Panc1 (cell line): Measurements from ENCODE around the gene MYPN. TPM values are rescaled to one million over a fixed set of nuclear protein-coding genes. Genes with fewer than 3 reads are reported as not detected.

Source experiments
- ATAC-seq: fragments of 200-7000 bp; cut with Tn5 transposase; 2 replicates; pipeline ENCODE4 v1.9.1; 2020; ENCODE audit warnings: mild to moderate bottlenecking, moderate library complexity
- BruUV-seq: library from RNA; stranded (reverse); fragments of 400-500 nt; replicated peaks from 2 replicates; lab custom pipeline; 2021; lab: Mats Ljungman, UMichigan
- CTCF ChIA-PET: fragments of 300-600 bp; sonication (Branson Sonifier 250); formaldehyde crosslinking; loops from one replicate; lab custom pipeline; 2022; ENCODE audit warnings: antibody characterized with exemption; lab: Charles Lee
- POLR2A ChIA-PET: fragments of 300-600 bp; sonication (Branson Sonifier 250); formaldehyde crosslinking; loops from one replicate; lab custom pipeline; 2022; ENCODE audit warnings: antibody characterized with exemption; lab: Charles Lee
- DNase-seq: peaks from one replicate; pipeline ENCODE4 v3.0.0-alpha.2; 2010; ENCODE audit warnings: low read depth, low spot score
- H3K27ac ChIP-seq: 2 replicates; pipeline ENCODE4 v1.5.1; 2011; ENCODE audit warnings: mild to moderate bottlenecking, low read length, inconsistent platforms
- H3K27me3 ChIP-seq: fragments of 200-500 bp; sonication (Bioruptor generic); 2 replicates; pipeline ENCODE4 v1.6.0; 2014; ENCODE audit warnings: low read length, inconsistent platforms; ENCODE audit not compliant: control insufficient read depth, insufficient read depth
- H3K36me3 ChIP-seq: fragments of 200-500 bp; sonication (Bioruptor generic); 2 replicates; pipeline ENCODE4 v1.5.1; 2014; ENCODE audit warnings: inconsistent platforms, mild to moderate bottlenecking, low read length, moderate library complexity; ENCODE audit not compliant: control insufficient read depth, insufficient read depth
- H3K4me1 ChIP-seq: 2 replicates; pipeline ENCODE4 v1.5.1; 2011; ENCODE audit warnings: inconsistent platforms, mild to moderate bottlenecking, low read length, moderate library complexity; ENCODE audit not compliant: control insufficient read depth, insufficient read depth
- H3K4me3 ChIP-seq, 2 experiments: 2 replicates each; pipeline ENCODE4 v1.5.1; 2011 to 2012; ENCODE audit warnings: low read depth in 2 of 2, low read length in 2 of 2, mild to moderate bottlenecking in 2 of 2, inconsistent platforms in 1 of 2, moderate library complexity in 1 of 2
- H3K9me3 ChIP-seq: fragments of 200-500 bp; sonication (Bioruptor generic); 2 replicates; pipeline ENCODE4 v1.5.1; 2014; ENCODE audit warnings: low read depth, mild to moderate bottlenecking, inconsistent platforms, low read length, moderate library complexity; ENCODE audit not compliant: control insufficient read depth, insufficient read depth
- CTCF ChIP-seq: fragments of 450-650 bp; IDR thresholded peaks from 2 replicates; pipeline ENCODE4 v1.5.1; 2017; ENCODE audit warnings: mild to moderate bottlenecking
- POLR2AphosphoS5 ChIP-seq: IDR thresholded peaks from 2 replicates; pipeline ENCODE4 v1.6.1; 2012; ENCODE audit warnings: mild to moderate bottlenecking, low read depth, low read length, moderate library complexity
- REST ChIP-seq, 2 experiments: IDR thresholded peaks; 2 replicates each; pipeline ENCODE4 v1.6.1; 2011 to 2012; ENCODE audit warnings: low read depth in 2 of 2, control low read depth in 1 of 2, low read length in 1 of 2, mild to moderate bottlenecking in 1 of 2, moderate library complexity in 1 of 2; ENCODE audit not compliant: insufficient read depth in 1 of 2
- SIN3A ChIP-seq: IDR thresholded peaks from 2 replicates; pipeline ENCODE4 v1.6.1; 2012; ENCODE audit warnings: low read depth, mild to moderate bottlenecking, low read length, moderate library complexity, borderline replicate concordance; ENCODE audit not compliant: insufficient read depth
- TCF7L2 ChIP-seq: IDR thresholded peaks from 2 replicates; pipeline ENCODE4 v1.6.1; 2011; ENCODE audit warnings: mild to moderate bottlenecking, low read depth, low read length, inconsistent platforms
- in situ Hi-C: cut with HindIII; loops from 2 replicates; pipeline ENCODE4 v1.10.0; 2016; ENCODE audit warnings: low sequenced_read_pairs, low pct_unique_long_range_greater_than_20kb
- intact Hi-C: fragments of 100-400 bp; cut with micrococcal nuclease; formaldehyde crosslinking; loops from one replicate; pipeline ENCODE4 v1.10.0; 2022; ENCODE audit not compliant: unreplicated experiment
- total RNA-seq: library from RNA; stranded (reverse); gene quantifications from one replicate; pipeline ENCODE4 v1.2.1, GENCODE V29; 2021; ENCODE audit not compliant: unreplicated experiment

Gene MYPN
- total RNA-seq, 1 experiment from 2014 or later: 39.1 TPM

DNA sequence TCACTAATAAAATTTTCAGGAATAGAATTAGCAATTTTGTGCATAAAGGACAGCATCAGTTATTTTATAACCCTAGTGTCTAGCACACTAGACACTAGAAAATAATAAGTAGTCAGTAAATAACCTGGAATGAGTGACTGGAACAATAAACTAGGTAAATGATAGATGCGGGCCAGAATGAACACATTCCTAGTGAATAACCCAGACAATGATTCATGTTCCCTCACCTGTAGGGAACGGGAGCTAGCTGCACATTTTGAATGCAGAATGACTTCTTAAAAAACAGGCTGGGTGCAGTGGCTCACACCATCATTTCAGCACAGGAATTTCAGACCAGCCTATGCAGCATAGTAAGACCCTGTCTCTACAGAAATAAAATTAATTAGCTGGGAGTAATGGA is 125.8 kb downstream of the MYPN start:
- CTCF ChIA-PET: no interaction called here
- no peak for ATAC-seq
- intact Hi-C loops: no loop called here
- POLR2A ChIA-PET: no interaction called here
- Histone ChIP-seq H3K36me3 (no peaks in the 10 kb centered on the region), H3K9me3 (no peaks in the 10 kb centered on the region), H3K27ac (no peak overlapping the region), H3K4me3 (no peak overlapping the region), H3K4me1 (peaks cover 12% of the 10 kb centered on the region), H3K27me3 (no peaks in the 10 kb centered on the region)
- BruUV-seq: no TSS peak
- in situ Hi-C loops: no loop called here
- DNase-seq: no peak
- TF ChIP-seq SIN3A: no peak
- no peak for TF ChIP-seq POLR2AphosphoS5
- TF ChIP-seq TCF7L2: no peak
- TF ChIP-seq REST (IDR thresholded peaks at IDR 0.05; ENCODE audit: insufficient read depth in 1 of 2, low read depth in 2 of 2, low read length in 1 of 2): no peak
- TF ChIP-seq CTCF: no peak

DNA sequence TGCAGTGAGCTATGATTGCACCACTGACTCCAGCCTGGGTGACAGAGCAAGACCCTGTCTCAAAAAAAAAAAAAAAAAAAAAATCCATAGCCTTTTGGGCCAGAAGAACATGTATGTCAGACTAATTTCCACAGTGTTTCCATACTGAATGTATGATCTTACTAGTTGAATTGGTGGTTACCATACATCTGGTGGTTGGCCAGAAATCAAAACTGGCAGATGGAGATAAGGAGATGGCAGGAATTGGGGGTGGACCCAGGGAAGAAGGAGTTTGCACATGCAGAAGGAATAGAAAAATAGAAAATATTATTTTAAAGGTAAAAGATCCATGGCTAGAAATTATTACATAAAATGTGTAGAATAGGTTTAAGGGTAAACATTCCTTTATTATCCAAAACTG is 126.3 kb downstream of the MYPN start:
- Histone ChIP-seq H3K4me3 (no peak overlapping the region), H3K27ac (no peak overlapping the region), H3K27me3 (no peaks in the 10 kb centered on the region), H3K36me3 (no peaks in the 10 kb centered on the region), H3K9me3 (no peaks in the 10 kb centered on the region), H3K4me1 (peaks cover 8% of the 10 kb centered on the region)
- BruUV-seq: no TSS peak
- intact Hi-C loops (no loop called here), in situ Hi-C loops (no loop called here)
- ChIA-PET CTCF (no interaction called here), POLR2A (no interaction called here)
- no peak for ATAC-seq
- TF ChIP-seq TCF7L2: no peak
- TF ChIP-seq POLR2AphosphoS5: no peak
- no peak for TF ChIP-seq CTCF
- TF ChIP-seq SIN3A: no peak
- TF ChIP-seq REST (IDR thresholded peaks at IDR 0.05; ENCODE audit: insufficient read depth in 1 of 2, low read depth in 2 of 2, low read length in 1 of 2): no peak
- DNase-seq: no peak
